Heart right ventricle (tissue), 16 donors: ENCODE measurements around the gene ALPL. TPM values are rescaled to one million over a fixed set of nuclear protein-coding genes. Genes with fewer than 3 reads are reported as not detected.

ENCODE experiments used
- ATAC-seq, 8 donors: fragments of 200-7000 bp; cut with Tn5 transposase; one replicate each; pipeline ENCODE4 v1.9.1; 2020; ENCODE audit warnings: mild to moderate bottlenecking in 8 of 8, moderate library complexity in 8 of 8, moderate number of reproducible peaks in 1 of 8
- DNase-seq, 2 donors: peaks; one replicate each; pipeline ENCODE4 v3.0.0-alpha.2; 2020
- H3K27ac ChIP-seq, 10 donors: fragments of 200-600 bp; sonication (generic) in 2 of 10; one replicate each; pipeline versions ENCODE4 v1.5.0 to v1.8.0; 2020 to 2022; ENCODE audit warnings: mild to moderate bottlenecking in 3 of 10
- H3K27me3 ChIP-seq, 7 donors: fragments of 200-600 bp; one replicate each; pipeline ENCODE4 v1.8.0; 2021 to 2022; ENCODE audit warnings: mild to moderate bottlenecking in 2 of 7
- H3K36me3 ChIP-seq, 9 donors: fragments of 200-600 bp; sonication (generic) in 1 of 9; one replicate each; pipeline versions ENCODE4 v1.5.0 to v1.8.0; 2020 to 2022; ENCODE audit warnings: mild to moderate bottlenecking in 2 of 9
- H3K4me1 ChIP-seq, 9 donors: fragments of 200-600 bp; sonication (generic) in 1 of 9; one replicate each; pipeline versions ENCODE4 v1.5.0 to v1.8.0; 2020 to 2022; ENCODE audit warnings: mild to moderate bottlenecking in 4 of 9
- H3K4me3 ChIP-seq, 10 donors: fragments of 200-600 bp; sonication (generic) in 2 of 10; one replicate each; pipeline versions ENCODE4 v1.5.0 to v1.8.0; 2020 to 2022; ENCODE audit warnings: mild to moderate bottlenecking in 7 of 10, moderate library complexity in 2 of 10
- H3K9me3 ChIP-seq, 11 donors: fragments of 200-600 bp in 10 of 11; sonication (generic) in 2 of 11; one replicate each; pipeline versions ENCODE4 v1.5.0 to v1.8.0; 2013 to 2022; ENCODE audit warnings: mild to moderate bottlenecking in 2 of 11, control low read depth in 1 of 11, moderate library complexity in 1 of 11
- WGBS, 2 donors: extraction: QIAGEN DNeasy Blood & Tissue Kit; methylation state at CpG; one replicate each; pipeline ENCODE4 v1.1.7; 2013; ENCODE audit warnings: inconsistent platforms in 1 of 2; 5-methylcytosine and 5-hydroxymethylcytosine counted together
- intact Hi-C, 10 donors: fragments of 100-400 bp; cut with DNase I; formaldehyde crosslinking; loops; one replicate each; pipeline versions ENCODE4 v1.11.1 to v1.14.2; 2022
- polyA plus RNA-seq, 2 donors: library from polyadenylated mRNA; stranded (reverse); fragments of 200-250 nt; gene quantifications; one replicate each; pipeline ENCODE4 v1.2.3, GENCODE V29; 2013
- total RNA-seq, 10 donors: library from RNA; stranded (reverse); fragmentation: NEBNext Ultra II Directional in 3 of 10; extraction: Animal tissue kit (Norgen Biotek cat#: 25700) in 3 of 10; gene quantifications; one replicate each; pipeline versions ENCODE4 v1.2.1 to v1.2.4, GENCODE V29; 2021 to 2023
- TF ChIP-seq, protein P1 (sequence below), 9 donors: fragments of 200-600 bp; sonication (generic) in 2 of 9; IDR thresholded peaks; one replicate each; pipeline versions ENCODE4 v1.5.0 to v1.8.0; 2021 to 2022; ENCODE audit warnings: antibody characterized with exemption in 9 of 9, mild to moderate bottlenecking in 5 of 9, moderate library complexity in 1 of 9
- donor health status: Arrhythmogenic right ventricular cardiomyopathy.
- donor health status: ischemic (EF 13 %, LVEDD 7.1; RV severe dilation, severe dysfunction).
- donor health status: healthy with polysubstance abuse.
- donor health status: DM: no; HTN: yes; CAD: no.
- donor health status: DM: no; HTN: no; CAD: no.
- donor health status: ischemic (EF 25% LVEDD 6.9; RV normal size, moderate dysfunction).
- donor health status: ischemic (EF 25% LVEDD 5.7; RV mildly dilated, moderate dysfunction).
- donor health status: healthy.
- donor health status: DM: yes; HTN: yes; CAD: no.
- donor health status: Ischemic cardiomyopathy.
- donor health status: ischemic (EF 35%, LVEDD 5.7; RV mildly dilated, moderate dysfunction).
- donor health status: nonischemic (EF 11% LVEDD 7.7; RV severe dilation, severe dysfunction).
- donor health status: DM: yes; HTN: yes; CAD: no.
- donor health status: PGD.
- donor health status: ischemic (EF 29% LVEDD 5.4; RV normal size, mild dysfunction).
- donor health status: nonischemic (EF 23%, LVEDD 6.1; RV moderate dilation, normal function).

The ALPL gene
- total and polyA plus RNA-seq, 12 donors: 7.1 to 21.1 (median 9.3) TPM

DNA sequence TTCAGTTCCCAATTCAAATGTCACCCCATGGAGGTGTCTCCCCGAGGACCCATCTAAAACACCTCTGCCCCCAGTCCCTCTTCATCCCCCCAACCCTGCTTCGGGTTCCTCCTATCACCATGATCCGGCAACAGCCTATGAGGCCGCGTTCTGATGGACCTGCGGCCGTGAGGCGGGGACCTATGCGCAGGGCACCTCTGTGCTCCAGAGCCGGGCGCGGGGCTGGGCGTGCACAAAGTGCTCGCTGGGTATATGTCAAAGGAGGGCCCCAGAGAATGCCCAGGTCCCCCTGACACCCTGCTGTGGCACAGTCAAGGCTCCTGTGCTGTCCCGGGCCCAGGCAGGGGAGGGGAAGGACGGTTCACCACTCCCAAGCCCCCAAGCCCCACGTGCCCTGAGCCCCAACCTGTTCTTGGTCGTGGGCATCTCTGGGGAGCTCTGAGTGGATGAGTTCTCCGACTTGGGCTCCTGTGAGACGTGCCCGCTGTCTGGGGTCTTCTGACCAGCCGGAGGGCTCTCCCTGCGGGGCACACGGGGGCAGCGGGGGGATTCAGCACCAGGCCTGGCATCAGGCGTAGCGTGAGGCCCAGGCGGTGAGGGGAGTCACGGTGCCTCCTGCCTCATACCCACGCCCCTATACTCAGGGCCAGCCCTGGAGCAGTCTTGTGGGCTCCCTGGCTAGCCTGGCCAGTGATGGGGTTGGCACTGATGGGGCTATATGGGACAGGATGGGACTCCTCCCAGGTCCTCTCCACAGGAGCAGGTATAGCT lies 92.2 kb downstream of the ALPL start:
- Histone ChIP-seq H3K4me3 (no peak overlapping the region), H3K9me3 (no peaks in the 10 kb centered on the region), H3K36me3 (no peaks in the 10 kb centered on the region), H3K27me3 (peaks cover 0 to 32% (median 3%) of the 10 kb centered on the region in 7 donors), H3K27ac (no peak overlapping the region), H3K4me1 (no peaks in the 10 kb centered on the region)
- ATAC-seq (no peak), DNase-seq (no peak)
- TF ChIP-seq, protein P1, sequence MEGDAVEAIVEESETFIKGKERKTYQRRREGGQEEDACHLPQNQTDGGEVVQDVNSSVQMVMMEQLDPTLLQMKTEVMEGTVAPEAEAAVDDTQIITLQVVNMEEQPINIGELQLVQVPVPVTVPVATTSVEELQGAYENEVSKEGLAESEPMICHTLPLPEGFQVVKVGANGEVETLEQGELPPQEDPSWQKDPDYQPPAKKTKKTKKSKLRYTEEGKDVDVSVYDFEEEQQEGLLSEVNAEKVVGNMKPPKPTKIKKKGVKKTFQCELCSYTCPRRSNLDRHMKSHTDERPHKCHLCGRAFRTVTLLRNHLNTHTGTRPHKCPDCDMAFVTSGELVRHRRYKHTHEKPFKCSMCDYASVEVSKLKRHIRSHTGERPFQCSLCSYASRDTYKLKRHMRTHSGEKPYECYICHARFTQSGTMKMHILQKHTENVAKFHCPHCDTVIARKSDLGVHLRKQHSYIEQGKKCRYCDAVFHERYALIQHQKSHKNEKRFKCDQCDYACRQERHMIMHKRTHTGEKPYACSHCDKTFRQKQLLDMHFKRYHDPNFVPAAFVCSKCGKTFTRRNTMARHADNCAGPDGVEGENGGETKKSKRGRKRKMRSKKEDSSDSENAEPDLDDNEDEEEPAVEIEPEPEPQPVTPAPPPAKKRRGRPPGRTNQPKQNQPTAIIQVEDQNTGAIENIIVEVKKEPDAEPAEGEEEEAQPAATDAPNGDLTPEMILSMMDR (IDR thresholded peaks at IDR 0.05): no peak
- 90 to 91% methylated on average over 30 of the region's 30 CpGs for WGBS, 2 donors
- intact Hi-C loops: no loop called here

DNA sequence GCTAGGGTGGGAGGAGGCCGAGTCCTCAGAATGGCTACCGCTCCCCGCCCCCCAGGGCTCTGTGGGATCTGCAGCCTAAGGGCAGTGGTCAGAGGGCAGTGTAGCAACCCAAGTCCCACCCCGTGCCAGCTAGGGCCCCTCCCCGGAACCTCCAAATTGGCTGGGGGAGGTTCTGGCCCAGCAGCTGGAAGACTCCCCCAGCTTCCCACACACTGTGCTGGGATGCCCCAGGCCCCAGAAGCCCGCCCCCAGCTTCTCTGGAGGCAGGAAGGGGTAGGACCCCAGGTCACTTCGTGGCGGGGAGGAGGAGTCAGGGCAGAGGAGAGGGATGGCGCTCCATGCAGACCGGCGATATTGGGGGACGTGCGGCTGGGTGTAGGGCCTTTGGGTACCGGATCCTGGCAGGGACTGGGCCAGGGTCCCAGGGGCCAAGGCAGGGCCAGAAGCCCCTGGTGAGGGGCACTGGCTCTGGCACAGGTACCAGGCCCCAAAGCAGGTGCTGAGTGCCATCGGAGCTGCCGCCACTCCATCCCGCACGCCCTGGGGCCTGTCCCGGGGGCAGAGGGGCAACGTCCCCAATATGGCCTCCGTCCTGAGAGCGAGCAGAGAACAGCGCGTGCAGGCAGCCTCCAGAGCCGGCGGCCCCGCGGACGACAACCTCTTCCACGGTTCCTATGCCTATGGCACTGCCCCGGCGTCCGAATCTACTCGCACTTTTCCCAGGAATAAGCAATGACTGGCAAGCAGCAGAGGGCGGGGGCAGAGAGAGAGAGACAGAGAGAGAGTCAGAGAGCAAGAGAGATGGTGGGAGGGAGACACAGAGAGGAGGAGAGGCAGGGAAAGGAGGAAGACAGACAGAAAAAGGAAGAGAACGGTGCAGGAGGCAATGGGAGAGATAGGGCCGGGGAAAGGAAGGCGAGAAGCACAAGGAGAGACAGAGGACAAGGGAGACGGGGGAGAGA lies 94.2 kb downstream of the ALPL start:
- ATAC-seq (no peak), DNase-seq (no peak)
- Histone ChIP-seq H3K27me3 (peaks cover 0 to 19% (median 0%) of the 10 kb centered on the region in 7 donors), H3K4me3 (no peak overlapping the region), H3K27ac (no peak overlapping the region), H3K4me1 (peaks cover 0 to 3% (median 0%) of the 10 kb centered on the region in 9 donors), H3K9me3 (no peaks in the 10 kb centered on the region), H3K36me3 (no peaks in the 10 kb centered on the region)
- WGBS, 2 donors: 89 to 90% methylated on average over 39 of the region's 39 CpGs
- intact Hi-C loops: no loop called here
- TF ChIP-seq, protein P1 (IDR thresholded peaks at IDR 0.05): no peak

DNA sequence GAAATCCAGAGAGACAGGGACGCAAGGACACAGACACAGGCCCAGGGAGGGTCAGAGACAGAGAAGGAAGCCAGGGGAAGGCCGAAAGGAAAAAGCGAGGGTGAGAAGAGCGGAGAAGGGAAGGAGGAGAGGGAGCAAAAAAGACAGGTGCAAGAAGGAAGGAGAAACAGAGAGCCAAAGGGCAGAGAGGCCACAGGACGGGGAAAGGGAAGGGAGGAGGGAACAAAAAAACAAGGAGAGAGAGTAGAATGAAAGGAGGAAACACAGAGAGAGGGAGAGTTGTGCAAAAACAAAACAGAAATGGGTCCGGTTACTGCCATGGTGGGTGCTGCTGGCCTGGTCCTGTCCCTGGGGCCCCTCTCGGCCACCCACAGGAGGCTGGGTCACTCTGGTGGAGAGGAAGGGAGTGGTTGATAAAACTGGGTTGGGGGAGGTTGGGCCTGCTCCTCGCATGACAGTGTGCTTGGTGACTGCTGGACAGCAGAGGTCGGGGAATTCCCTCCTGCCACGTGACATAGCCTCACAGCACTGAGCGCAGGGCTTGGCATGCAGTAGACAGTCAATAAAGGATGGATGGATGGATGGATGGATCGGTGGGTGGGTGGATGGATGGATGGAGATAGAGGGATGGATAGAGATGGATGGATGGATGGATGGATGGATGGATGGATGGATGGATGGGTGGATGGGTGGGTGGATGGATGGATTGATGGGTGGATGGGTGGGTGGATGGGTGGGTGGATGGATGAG lies 95.2 kb downstream of the ALPL start:
- 77 to 84% methylated on average over 12 of the region's 12 CpGs for WGBS, 2 donors
- intact Hi-C loops: no loop called here
- DNase-seq: no peak
- Histone ChIP-seq H3K36me3 (no peaks in the 10 kb centered on the region), H3K9me3 (no peaks in the 10 kb centered on the region), H3K27me3 (peaks cover 0 to 19% (median 0%) of the 10 kb centered on the region in 7 donors), H3K27ac (no peak overlapping the region), H3K4me3 (no peak overlapping the region), H3K4me1 (peaks cover 0 to 3% (median 0%) of the 10 kb centered on the region in 9 donors)
- no peak for ATAC-seq
- TF ChIP-seq, protein P1 (IDR thresholded peaks at IDR 0.05): no peak
